ENCODE measurements around the gene CAMK2G.

GRCh38 chr10:73763343-73763742 lies 111.0 kb downstream of the CAMK2G start:
- TF ChIP-seq CTCF (IDR thresholded peaks at IDR 0.05) (no peak), POLR2A (IDR thresholded peaks at IDR 0.05) (no peak), EP300 (IDR thresholded peaks at IDR 0.05) (no peak)

Data from ovary (tissue), 3 donors.